NCI-H526 (cell line): ENCODE measurements around the gene HPS5.
"Not testable (repeated sequence)": the region's sequence is repeated elsewhere in the genome, so short reads cannot be mapped to it uniquely, and the experiment has no call there.

Source experiments
- DNase-seq, 2 experiments: peaks; one replicate each; lab custom pipeline; 2025; lab: John Stamatoyannopoulos, UW

Gene HPS5, protein sequence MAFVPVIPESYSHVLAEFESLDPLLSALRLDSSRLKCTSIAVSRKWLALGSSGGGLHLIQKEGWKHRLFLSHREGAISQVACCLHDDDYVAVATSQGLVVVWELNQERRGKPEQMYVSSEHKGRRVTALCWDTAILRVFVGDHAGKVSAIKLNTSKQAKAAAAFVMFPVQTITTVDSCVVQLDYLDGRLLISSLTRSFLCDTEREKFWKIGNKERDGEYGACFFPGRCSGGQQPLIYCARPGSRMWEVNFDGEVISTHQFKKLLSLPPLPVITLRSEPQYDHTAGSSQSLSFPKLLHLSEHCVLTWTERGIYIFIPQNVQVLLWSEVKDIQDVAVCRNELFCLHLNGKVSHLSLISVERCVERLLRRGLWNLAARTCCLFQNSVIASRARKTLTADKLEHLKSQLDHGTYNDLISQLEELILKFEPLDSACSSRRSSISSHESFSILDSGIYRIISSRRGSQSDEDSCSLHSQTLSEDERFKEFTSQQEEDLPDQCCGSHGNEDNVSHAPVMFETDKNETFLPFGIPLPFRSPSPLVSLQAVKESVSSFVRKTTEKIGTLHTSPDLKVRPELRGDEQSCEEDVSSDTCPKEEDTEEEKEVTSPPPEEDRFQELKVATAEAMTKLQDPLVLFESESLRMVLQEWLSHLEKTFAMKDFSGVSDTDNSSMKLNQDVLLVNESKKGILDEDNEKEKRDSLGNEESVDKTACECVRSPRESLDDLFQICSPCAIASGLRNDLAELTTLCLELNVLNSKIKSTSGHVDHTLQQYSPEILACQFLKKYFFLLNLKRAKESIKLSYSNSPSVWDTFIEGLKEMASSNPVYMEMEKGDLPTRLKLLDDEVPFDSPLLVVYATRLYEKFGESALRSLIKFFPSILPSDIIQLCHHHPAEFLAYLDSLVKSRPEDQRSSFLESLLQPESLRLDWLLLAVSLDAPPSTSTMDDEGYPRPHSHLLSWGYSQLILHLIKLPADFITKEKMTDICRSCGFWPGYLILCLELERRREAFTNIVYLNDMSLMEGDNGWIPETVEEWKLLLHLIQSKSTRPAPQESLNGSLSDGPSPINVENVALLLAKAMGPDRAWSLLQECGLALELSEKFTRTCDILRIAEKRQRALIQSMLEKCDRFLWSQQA

GRCh38 chr11:18321969-18322711, at the start of gene HPS5, which contains the start of gene GTF2H1:
TSS of gene HPS5 (minus strand) at chr11:18322140. CDS start at chr11:18317858, 4,282 bp downstream.
TSS of gene GTF2H1 (plus strand) at chr11:18322567. CDS start at chr11:18333075, 10,508 bp downstream.
- DNase-seq: peak; percentile 99

DNA sequence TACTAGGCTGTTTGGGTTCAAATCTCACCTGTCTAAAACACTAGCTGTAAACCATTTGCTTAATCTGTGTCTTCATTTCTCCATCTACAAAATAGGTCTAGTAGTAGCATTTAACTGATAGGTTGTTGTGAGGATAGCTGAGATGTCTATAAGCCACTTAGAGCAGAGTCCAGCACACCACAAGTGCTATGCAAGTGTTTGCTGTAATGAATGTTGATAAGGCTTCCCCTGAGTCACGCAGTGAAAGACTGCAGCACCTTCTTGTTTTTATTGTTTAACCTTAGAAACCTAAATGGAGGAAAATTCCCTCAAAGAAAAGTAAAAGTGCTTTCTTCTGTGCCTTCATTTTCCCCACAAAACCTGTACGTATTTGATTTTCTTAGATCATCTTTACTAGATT, 49.3 kb upstream of the HPS5 start:
- no peak for DNase-seq

GRCh38 chr11:18369398-18369797, 47.5 kb upstream of the HPS5 start:
- no peak for DNase-seq

- no peak for DNase-seq
These were observed 46.3 kb upstream of the HPS5 start for GRCh38 chr11:18368221-18368620.

DNA sequence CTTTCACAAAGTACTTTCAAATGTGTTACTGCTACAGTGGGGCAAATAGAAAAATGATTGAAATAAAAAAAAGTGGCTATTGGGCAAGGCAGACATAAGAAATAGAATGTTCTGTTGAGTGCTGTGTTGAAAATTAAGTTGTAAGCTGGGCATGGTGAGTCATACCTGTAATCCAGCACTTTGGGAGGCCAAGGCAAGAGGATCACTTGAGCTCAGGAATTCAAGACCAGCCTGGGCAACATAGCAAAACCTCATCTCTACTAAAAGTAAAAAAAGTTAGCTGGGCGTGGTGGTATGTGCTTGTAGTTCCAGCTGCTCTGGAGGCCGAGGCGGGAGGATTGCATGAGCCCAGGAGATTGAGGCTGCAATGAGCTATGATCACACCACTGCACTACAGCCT, 45.5 kb upstream of the HPS5 start:
- DNase-seq: no peak

GRCh38 chr11:18366286-18366685, 44.3 kb upstream of the HPS5 start:
- no peak for DNase-seq

DNA sequence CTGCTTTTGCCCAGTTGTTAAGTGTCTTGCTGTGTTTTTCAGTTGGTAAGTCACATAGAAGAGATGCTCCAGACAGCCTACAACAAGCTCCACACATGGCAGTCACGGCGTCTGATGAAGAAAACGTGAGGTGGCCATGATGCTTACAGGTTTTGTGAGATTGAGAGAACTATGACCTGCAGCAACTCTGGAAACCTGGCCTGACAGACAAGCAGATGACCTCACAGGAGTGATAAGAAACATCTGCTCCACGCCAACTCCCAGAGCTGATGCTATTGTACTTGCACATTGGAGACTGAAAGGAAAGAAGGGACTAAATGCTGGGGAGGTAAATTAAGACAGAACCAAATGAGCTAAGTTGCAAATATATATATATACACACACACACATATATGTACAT, 43.8 kb upstream of the HPS5 start:
- no peak for DNase-seq

GRCh38 chr11:18364495-18365073, 42.6 kb upstream of the HPS5 start:
- DNase-seq: no peak

GRCh38 chr11:18361154-18361553, 39.2 kb upstream of the HPS5 start:
- DNase-seq: no peak

- DNase-seq: no peak
These were observed 36.7 kb upstream of the HPS5 start for GRCh38 chr11:18358646-18359045.

DNA sequence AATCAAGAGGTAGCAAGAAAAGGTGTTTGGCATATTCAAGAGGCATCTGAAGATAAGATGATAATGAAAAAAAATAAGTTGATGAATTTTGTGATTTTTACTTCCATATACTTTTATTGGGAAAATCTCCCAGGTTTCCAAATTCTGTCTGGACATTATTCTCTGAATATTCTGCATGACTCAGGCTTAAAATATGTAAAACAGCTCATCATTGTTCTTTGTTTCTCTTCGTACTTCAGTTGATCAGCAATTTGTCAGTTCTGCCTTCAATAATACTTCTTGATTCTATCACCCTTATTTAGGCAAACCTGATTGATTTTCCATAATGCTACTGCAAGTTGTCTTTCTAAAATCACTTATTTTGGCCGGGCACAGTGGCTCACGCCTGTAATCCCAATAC, 30.6 kb upstream of the HPS5 start:
- no peak for DNase-seq

GRCh38 chr11:18347471-18348125, 25.7 kb upstream of the HPS5 start:
- DNase-seq: no peak

GRCh38 chr11:18332891-18333290, 11.0 kb upstream of the HPS5 start:
- DNase-seq: no peak

GRCh38 chr11:18332302-18332701, 10.4 kb upstream of the HPS5 start:
- no peak for DNase-seq

- no peak for DNase-seq
These were observed 9.0 kb upstream of the HPS5 start for GRCh38 chr11:18330921-18331320.

- no peak for DNase-seq
These were observed 7.4 kb upstream of the HPS5 start for GRCh38 chr11:18329196-18329870.

DNA sequence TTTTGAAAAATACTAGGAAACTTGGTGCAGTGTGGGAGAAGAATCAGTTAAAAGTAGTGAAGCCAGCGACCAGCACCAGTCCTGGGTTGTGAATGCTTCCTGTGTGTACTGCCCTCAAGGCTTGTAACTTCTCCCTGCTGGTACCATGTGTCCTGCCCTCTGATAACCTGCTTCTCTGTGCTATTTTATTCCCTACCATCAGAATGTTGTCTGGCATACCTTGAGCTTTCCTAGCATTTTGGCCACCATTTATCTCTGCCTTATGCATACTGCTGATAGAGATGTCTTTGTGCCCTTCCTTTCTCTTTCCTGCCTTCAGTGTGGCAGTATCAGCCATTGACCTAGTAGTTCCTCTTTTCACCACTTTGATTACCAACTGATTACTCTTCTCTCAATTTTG, 2.4 kb upstream of the HPS5 start:
- DNase-seq: no peak

DNA sequence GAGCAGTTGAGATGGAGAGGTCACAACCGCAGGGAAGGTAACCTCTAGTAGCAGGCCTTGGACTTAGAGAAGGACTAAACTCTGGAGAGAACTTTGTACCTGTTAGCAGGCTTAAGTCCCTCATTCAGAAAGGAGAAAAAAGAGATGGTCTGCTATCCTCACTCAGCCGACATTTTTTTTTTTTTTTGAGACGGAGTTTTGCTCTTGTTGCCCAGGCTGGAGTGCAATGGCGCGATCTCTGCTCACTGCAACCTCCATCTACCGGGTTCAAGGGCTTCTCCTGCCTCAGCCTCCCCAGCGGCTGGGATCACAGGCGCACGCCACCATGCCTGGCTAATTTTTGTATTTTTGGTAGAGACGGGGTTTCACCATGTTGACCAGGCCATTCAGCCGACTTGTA, 1.9 kb upstream of the HPS5 start:
- DNase-seq: not testable (repeated sequence)

- DNase-seq: peak in 1 of 2 experiments; percentile 10
These were observed 1.1 kb upstream of the HPS5 start for GRCh38 chr11:18322818-18323570.
